ENCODE measurements around the gene CXorf49B.
"Not testable (repeated sequence)": the region's sequence is repeated elsewhere in the genome, so short reads cannot be mapped to it uniquely, and the experiment has no call there.

GRCh38 chrX:71714064-71714463 lies 49.1 kb upstream of the CXorf49B start:
- TF ChIP-seq CTCF (IDR thresholded peaks at IDR 0.05; ENCODE audit: low read length); EZH2 (IDR thresholded peaks at IDR 0.05; ENCODE audit: borderline replicate concordance, low read length): not testable (repeated sequence)

All from OCI-LY1 (cell line).